ENCODE results near the gene MYCL. TPM values are rescaled to one million over a fixed set of nuclear protein-coding genes. Genes with fewer than 3 reads are reported as not detected.

The MYCL gene
- total RNA-seq, 6 experiments from 2014 or later, result 0.75 to 20.5 (median 6.1) TPM

GRCh38 chr1:39885516-39885915, 16.2 kb downstream of the MYCL start:
- no peaks in the 10 kb centered on the region for H3K9me3 ChIP-seq
- no peak for DNase-seq
- H3K27ac ChIP-seq, result no peak overlapping the region
- no peak for TF ChIP-seq CTCF (IDR thresholded peaks at IDR 0.05)
- TF ChIP-seq POLR2A (IDR thresholded peaks at IDR 0.05), result no peak
- intact Hi-C loops (cut with DNase I), result no loop called here
- 80% methylated on average over 5 of the region's 5 CpGs for WGBS (ENCODE audit: insufficient coverage, low coverage, low lambda C conversion rate, missing lambda C conversion rate)
- no peak for ATAC-seq
- H3K4me3 ChIP-seq, result no peak overlapping the region
- H3K36me3 ChIP-seq, result no peaks in the 10 kb centered on the region
- peaks cover 0 to 14% (median 3%) of the 10 kb centered on the region in 4 donors for H3K4me1 ChIP-seq
- H3K27me3 ChIP-seq, result no peaks in the 10 kb centered on the region

DNA sequence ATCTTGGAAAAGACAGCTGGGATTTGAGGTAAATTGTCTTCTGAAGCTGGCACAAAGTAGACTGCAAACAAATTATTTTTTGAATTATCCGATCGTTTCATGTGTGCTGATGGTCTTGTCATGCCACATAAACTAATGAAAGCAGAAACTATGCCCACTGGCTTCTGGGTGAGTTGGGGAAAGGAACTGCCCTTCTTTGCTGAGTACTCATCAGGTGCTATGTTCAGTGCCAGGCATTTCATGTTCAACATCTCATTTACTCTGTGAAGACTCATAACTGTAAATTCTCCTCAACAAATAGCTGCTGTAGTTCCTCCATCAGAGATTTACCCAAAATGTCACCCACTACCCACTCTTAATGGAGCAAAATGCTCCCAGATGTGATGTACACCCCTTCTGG, 19.6 kb downstream of the MYCL start:
- peaks cover 0 to 14% (median 3%) of the 10 kb centered on the region in 4 donors for H3K4me1 ChIP-seq
- no peak for ATAC-seq
- 91% methylated on average over 2 of the region's 2 CpGs for WGBS (ENCODE audit: insufficient coverage, low coverage, low lambda C conversion rate, missing lambda C conversion rate)
- H3K4me3 ChIP-seq, result peak overlapping the region; percentile 100
- no peak overlapping the region for H3K27ac ChIP-seq
- H3K9me3 ChIP-seq, result no peaks in the 10 kb centered on the region
- intact Hi-C loops (cut with DNase I), result no loop called here
- TF ChIP-seq CTCF (IDR thresholded peaks at IDR 0.05) (no peak), POLR2A (IDR thresholded peaks at IDR 0.05) (no peak)
- DNase-seq, result no peak
- no peaks in the 10 kb centered on the region for H3K36me3 ChIP-seq
- H3K27me3 ChIP-seq, result no peaks in the 10 kb centered on the region

- Histone ChIP-seq H3K4me1 (peaks cover 0 to 10% (median 3%) of the 10 kb centered on the region in 4 donors), H3K27me3 (no peaks in the 10 kb centered on the region), H3K9me3 (no peaks in the 10 kb centered on the region), H3K27ac (no peak overlapping the region), H3K4me3 (no peak overlapping the region), H3K36me3 (no peaks in the 10 kb centered on the region)
- intact Hi-C loops (cut with DNase I), result no loop called here
- 23% methylated on average over 1 of the region's 2 CpGs for WGBS (ENCODE audit: insufficient coverage, low coverage, low lambda C conversion rate, missing lambda C conversion rate)
- TF ChIP-seq CTCF (IDR thresholded peaks at IDR 0.05), result no peak
- no peak for TF ChIP-seq POLR2A (IDR thresholded peaks at IDR 0.05)
- ATAC-seq, result no peak
- no peak for DNase-seq
Measured at GRCh38 chr1:39877980-39878956, 23.4 kb downstream of the MYCL start.

DNA sequence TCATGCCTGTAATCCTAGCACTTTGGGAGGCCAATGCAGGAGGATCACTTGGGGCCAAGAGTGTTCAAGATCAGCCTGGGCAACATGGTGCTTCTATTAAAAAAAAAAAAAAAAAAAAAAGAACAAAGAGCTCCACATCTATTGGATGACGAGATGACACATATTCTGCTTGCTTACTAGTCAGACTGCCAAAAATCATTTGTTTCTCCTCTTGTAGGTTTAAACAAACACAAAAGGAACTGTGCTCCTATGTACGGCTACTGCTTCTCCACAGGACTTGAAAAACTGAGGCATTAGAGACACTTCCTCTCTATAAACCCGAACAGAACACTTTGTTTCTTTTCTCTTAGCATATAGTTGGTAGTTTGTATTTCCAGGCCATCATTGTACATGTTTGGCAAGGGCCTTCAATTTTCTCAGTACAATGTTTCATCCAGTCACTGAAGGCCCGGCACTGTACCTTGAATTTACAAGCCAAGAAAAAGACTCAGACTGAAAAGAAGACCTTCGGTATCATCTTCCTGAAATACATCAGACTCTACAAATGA, 24.4 kb downstream of the MYCL start:
- DNase-seq, result no peak
- no peaks in the 10 kb centered on the region for H3K36me3 ChIP-seq
- peak in 2 of 4 donors; percentile 18 to 28 for ATAC-seq
- no peak for TF ChIP-seq POLR2A (IDR thresholded peaks at IDR 0.05)
- TF ChIP-seq CTCF (IDR thresholded peaks at IDR 0.05), result no peak
- H3K4me3 ChIP-seq, result no peak overlapping the region
- no peak overlapping the region for H3K27ac ChIP-seq
- H3K4me1 ChIP-seq, result peaks cover 0 to 6% (median 2%) of the 10 kb centered on the region in 4 donors
- 63% methylated on average over 5 of the region's 5 CpGs for WGBS (ENCODE audit: insufficient coverage, low coverage, low lambda C conversion rate, missing lambda C conversion rate)
- no peaks in the 10 kb centered on the region for H3K27me3 ChIP-seq
- intact Hi-C loops (cut with DNase I), result no loop called here
- H3K9me3 ChIP-seq, result no peaks in the 10 kb centered on the region

All from right lobe of liver (tissue), 6 donors.